Ishikawa (cell line): ENCODE results near the gene IRAK1.

Experiments used
- CEBPB ChIP-seq: IDR thresholded peaks from 2 replicates; pipeline ENCODE4 v1.6.1; 2012
- CREB1 ChIP-seq: IDR thresholded peaks from 2 replicates; pipeline ENCODE4 v1.6.1; 2012; ENCODE audit warnings: low read depth
- EGR1 ChIP-seq: IDR thresholded peaks from 2 replicates; pipeline ENCODE4 v1.6.1; 2012
- EP300 ChIP-seq: IDR thresholded peaks from 2 replicates; pipeline ENCODE4 v1.6.1; 2012; ENCODE audit warnings: borderline replicate concordance
- FOXM1 ChIP-seq: IDR thresholded peaks from 2 replicates; pipeline ENCODE4 v1.6.1; 2012; ENCODE audit warnings: low read depth, borderline replicate concordance
- NFIC ChIP-seq: IDR thresholded peaks from 2 replicates; pipeline ENCODE4 v1.6.1; 2012
- RAD21 ChIP-seq: IDR thresholded peaks from 2 replicates; pipeline ENCODE4 v1.6.1; 2012; ENCODE audit warnings: low read depth
- TAF1 ChIP-seq: IDR thresholded peaks from 2 replicates; pipeline ENCODE4 v1.6.1; 2012; ENCODE audit warnings: low read depth, mild to moderate bottlenecking
- TCF12 ChIP-seq: IDR thresholded peaks from 2 replicates; pipeline ENCODE4 v1.6.1; 2012; ENCODE audit warnings: low read depth
- TEAD4 ChIP-seq: IDR thresholded peaks from 2 replicates; pipeline ENCODE4 v1.6.1; 2012
- USF1 ChIP-seq: IDR thresholded peaks from 2 replicates; pipeline ENCODE4 v1.6.1; 2012
- YY1 ChIP-seq: IDR thresholded peaks from 2 replicates; pipeline ENCODE4 v1.6.1; 2012; ENCODE audit warnings: low read depth
- ZBTB7A ChIP-seq: IDR thresholded peaks from 2 replicates; pipeline ENCODE4 v1.6.1; 2012; ENCODE audit warnings: low read depth
- TF ChIP-seq, protein P1 (sequence below): IDR thresholded peaks from 2 replicates; pipeline ENCODE4 v1.6.1; 2012; ENCODE audit warnings: low read depth, mild to moderate bottlenecking
- TF ChIP-seq, protein P2 (sequence below): IDR thresholded peaks from 2 replicates; pipeline ENCODE4 v1.6.1; 2012

IRAK1 gene

GRCh38 chrX:153966841-153967535 is 52.7 kb downstream of the IRAK1 start:
- TF ChIP-seq CEBPB (no peak), CREB1 (no peak), TAF1 (no peak), YY1 (no peak), EP300 (no peak), ZBTB7A (no peak), RAD21 (no peak), NFIC (no peak), FOXM1 (no peak), TCF12 (no peak), EGR1 (no peak), TEAD4 (no peak), USF1 (no peak)
- TF ChIP-seq, protein P1, sequence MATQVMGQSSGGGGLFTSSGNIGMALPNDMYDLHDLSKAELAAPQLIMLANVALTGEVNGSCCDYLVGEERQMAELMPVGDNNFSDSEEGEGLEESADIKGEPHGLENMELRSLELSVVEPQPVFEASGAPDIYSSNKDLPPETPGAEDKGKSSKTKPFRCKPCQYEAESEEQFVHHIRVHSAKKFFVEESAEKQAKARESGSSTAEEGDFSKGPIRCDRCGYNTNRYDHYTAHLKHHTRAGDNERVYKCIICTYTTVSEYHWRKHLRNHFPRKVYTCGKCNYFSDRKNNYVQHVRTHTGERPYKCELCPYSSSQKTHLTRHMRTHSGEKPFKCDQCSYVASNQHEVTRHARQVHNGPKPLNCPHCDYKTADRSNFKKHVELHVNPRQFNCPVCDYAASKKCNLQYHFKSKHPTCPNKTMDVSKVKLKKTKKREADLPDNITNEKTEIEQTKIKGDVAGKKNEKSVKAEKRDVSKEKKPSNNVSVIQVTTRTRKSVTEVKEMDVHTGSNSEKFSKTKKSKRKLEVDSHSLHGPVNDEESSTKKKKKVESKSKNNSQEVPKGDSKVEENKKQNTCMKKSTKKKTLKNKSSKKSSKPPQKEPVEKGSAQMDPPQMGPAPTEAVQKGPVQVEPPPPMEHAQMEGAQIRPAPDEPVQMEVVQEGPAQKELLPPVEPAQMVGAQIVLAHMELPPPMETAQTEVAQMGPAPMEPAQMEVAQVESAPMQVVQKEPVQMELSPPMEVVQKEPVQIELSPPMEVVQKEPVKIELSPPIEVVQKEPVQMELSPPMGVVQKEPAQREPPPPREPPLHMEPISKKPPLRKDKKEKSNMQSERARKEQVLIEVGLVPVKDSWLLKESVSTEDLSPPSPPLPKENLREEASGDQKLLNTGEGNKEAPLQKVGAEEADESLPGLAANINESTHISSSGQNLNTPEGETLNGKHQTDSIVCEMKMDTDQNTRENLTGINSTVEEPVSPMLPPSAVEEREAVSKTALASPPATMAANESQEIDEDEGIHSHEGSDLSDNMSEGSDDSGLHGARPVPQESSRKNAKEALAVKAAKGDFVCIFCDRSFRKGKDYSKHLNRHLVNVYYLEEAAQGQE, result no peak
- TF ChIP-seq, protein P2, sequence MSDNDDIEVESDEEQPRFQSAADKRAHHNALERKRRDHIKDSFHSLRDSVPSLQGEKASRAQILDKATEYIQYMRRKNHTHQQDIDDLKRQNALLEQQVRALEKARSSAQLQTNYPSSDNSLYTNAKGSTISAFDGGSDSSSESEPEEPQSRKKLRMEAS, result no peak

DNA sequence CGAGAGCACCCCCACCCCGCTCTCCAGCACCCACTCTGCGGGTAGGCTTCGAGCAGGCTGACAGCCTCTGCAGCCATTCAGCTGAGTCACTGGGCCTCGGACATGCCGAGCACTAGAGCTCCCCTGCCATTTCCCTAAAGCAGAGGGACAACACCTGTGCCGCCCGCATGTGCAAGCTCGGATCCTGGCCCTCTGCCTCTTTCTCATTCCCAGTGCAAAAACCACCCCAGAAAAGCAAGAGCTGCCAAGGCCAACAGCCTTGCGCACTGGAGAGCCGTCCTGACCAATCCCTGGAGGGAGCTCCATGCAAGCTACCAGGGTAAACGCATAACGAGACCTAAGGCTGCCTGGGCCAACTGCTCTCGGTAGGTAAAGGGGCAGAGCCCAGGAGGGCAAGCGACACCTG is 53.4 kb downstream of the IRAK1 start:
- TF ChIP-seq NFIC (no peak), FOXM1 (no peak), TAF1 (no peak), CEBPB (no peak), TEAD4 (no peak), RAD21 (no peak), ZBTB7A (no peak), USF1 (no peak), YY1 (no peak), EGR1 (no peak), TCF12 (no peak), CREB1 (no peak), EP300 (no peak)
- TF ChIP-seq, protein P1, result no peak
- TF ChIP-seq, protein P2, result no peak

DNA sequence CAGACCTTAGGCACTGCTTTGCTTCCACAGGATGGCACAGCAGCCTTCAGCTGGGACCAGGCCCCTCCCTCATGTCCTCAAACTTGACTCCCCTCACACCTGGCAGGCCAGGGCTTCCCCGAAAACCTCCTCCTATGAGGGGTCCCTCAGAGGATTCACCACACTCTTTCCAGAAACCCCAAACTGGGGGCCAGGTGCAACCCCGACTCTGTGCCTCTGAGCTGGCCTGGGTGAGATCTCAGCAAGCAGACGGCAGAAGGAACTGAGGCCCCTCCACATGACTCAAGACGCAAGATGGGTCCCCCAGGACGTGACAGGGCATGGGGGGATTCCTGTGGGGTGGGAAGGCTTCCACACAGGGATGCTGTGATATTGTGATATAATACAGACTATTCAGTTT is 54.3 kb downstream of the IRAK1 start:
- TF ChIP-seq TEAD4, result no peak

- TF ChIP-seq CREB1, result no peak
- TF ChIP-seq, protein P1, result no peak
- TF ChIP-seq EGR1, result no peak
- no peak for TF ChIP-seq NFIC
- no peak for TF ChIP-seq EP300
- no peak for TF ChIP-seq ZBTB7A
- TF ChIP-seq CEBPB, result no peak
- no peak for TF ChIP-seq TCF12
- no peak for TF ChIP-seq YY1
- TF ChIP-seq FOXM1, result no peak
- TF ChIP-seq TAF1, result no peak
These were observed 55.6 kb downstream of the IRAK1 start for GRCh38 chrX:153964105-153964504.

DNA sequence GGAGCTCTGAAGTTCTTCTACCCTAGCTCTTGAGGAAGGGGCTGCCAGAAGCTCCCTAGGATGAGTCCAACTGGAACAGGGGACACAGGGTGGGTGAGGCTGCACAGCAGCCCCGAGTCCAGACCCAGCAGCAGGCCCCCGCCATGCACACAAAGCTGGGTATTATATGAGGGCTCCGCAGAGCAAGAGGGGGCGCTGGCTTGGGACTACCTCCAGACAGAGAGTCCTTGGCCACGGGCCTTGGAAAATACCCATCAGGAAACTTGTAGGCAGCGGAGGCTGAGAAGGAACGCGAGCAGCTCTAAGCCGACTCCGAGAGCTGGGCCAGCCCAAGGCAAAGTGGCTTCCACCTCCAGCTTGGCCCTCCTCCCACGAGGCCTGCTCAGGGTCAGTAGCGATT is 56.2 kb downstream of the IRAK1 start:
- no peak for TF ChIP-seq CEBPB
- no peak for TF ChIP-seq CREB1
- TF ChIP-seq EP300, result no peak
- no peak for TF ChIP-seq ZBTB7A
- TF ChIP-seq FOXM1, result no peak
- TF ChIP-seq USF1, result no peak
- no peak for TF ChIP-seq NFIC
- TF ChIP-seq EGR1, result no peak
- TF ChIP-seq, protein P1, result no peak
- no peak for TF ChIP-seq TEAD4
- TF ChIP-seq, protein P2, result no peak
- TF ChIP-seq RAD21, result no peak
- no peak for TF ChIP-seq TAF1
- no peak for TF ChIP-seq TCF12
- TF ChIP-seq YY1, result no peak
